KMS-11 (cell line): Measurements from ENCODE around the gene BICRA.
"Not testable (repeated sequence)": the region's sequence is repeated elsewhere in the genome, so short reads cannot be mapped to it uniquely, and the experiment has no call there.

Experiments
- H2AFZ ChIP-seq: fragments of 200-600 bp; sonication (generic); 2 replicates; pipeline ENCODE4 v1.6.1; 2016; ENCODE audit warnings: antibody characterized with exemption, mixed run types, low read depth
- H3K27ac ChIP-seq: fragments of 200-600 bp; sonication (generic); 2 replicates; pipeline ENCODE4 v1.6.1; 2016; ENCODE audit warnings: mild to moderate bottlenecking, mixed run types
- H3K27me3 ChIP-seq: fragments of 200-600 bp; sonication (generic); 2 replicates; pipeline ENCODE4 v1.6.1; 2017; ENCODE audit warnings: mild to moderate bottlenecking, low read depth, mixed run types, moderate library complexity; ENCODE audit not compliant: insufficient read depth
- H3K36me3 ChIP-seq: fragments of 200-600 bp; sonication (generic); 2 replicates; pipeline ENCODE4 v1.6.1; 2017; ENCODE audit warnings: mild to moderate bottlenecking, mixed run types; ENCODE audit not compliant: insufficient read depth
- H3K4me1 ChIP-seq: fragments of 200-600 bp; sonication (generic); 2 replicates; pipeline ENCODE4 v1.6.1; 2016; ENCODE audit warnings: mild to moderate bottlenecking, low read depth, mixed run types; ENCODE audit not compliant: poor library complexity, severe bottlenecking
- H3K4me2 ChIP-seq: fragments of 200-600 bp; sonication (generic); 2 replicates; pipeline ENCODE4 v1.7.0; 2016; ENCODE audit warnings: mild to moderate bottlenecking, mixed run types
- H3K4me3 ChIP-seq: fragments of 200-600 bp; sonication (generic); IDR thresholded peaks from 2 replicates; pipeline ENCODE4 v1.6.1; 2017; ENCODE audit warnings: low read depth, low read length, mixed read lengths; ENCODE audit not compliant: insufficient read depth
- H3K79me2 ChIP-seq: fragments of 200-600 bp; sonication (generic); 2 replicates; pipeline ENCODE4 v1.6.1; 2016; ENCODE audit warnings: low read depth, mixed run types; ENCODE audit not compliant: insufficient read depth
- H3K9ac ChIP-seq: fragments of 200-600 bp; sonication (generic); 2 replicates; pipeline ENCODE4 v1.6.1; 2016; ENCODE audit warnings: mild to moderate bottlenecking, mixed run types
- H4K20me1 ChIP-seq: fragments of 200-600 bp; sonication (generic); 2 replicates; pipeline ENCODE4 v1.6.1; 2016; ENCODE audit warnings: mild to moderate bottlenecking, mixed run types; ENCODE audit not compliant: insufficient read depth
- TF ChIP-seq, protein P1 (sequence below): fragments of 200-600 bp; sonication (generic); conservative IDR thresholded peaks from 2 replicates; pipeline ENCODE4 v1.6.1; 2017; ENCODE audit warnings: low read depth, mild to moderate bottlenecking, antibody characterized with exemption, low read length, moderate library complexity, mixed read lengths

BICRA gene

GRCh38 chr19:47707135-47707925 lies 98.4 kb downstream of the BICRA start:
- TF ChIP-seq, protein P1, sequence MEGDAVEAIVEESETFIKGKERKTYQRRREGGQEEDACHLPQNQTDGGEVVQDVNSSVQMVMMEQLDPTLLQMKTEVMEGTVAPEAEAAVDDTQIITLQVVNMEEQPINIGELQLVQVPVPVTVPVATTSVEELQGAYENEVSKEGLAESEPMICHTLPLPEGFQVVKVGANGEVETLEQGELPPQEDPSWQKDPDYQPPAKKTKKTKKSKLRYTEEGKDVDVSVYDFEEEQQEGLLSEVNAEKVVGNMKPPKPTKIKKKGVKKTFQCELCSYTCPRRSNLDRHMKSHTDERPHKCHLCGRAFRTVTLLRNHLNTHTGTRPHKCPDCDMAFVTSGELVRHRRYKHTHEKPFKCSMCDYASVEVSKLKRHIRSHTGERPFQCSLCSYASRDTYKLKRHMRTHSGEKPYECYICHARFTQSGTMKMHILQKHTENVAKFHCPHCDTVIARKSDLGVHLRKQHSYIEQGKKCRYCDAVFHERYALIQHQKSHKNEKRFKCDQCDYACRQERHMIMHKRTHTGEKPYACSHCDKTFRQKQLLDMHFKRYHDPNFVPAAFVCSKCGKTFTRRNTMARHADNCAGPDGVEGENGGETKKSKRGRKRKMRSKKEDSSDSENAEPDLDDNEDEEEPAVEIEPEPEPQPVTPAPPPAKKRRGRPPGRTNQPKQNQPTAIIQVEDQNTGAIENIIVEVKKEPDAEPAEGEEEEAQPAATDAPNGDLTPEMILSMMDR: peak; percentile 91
- no peak overlapping the region for H3K9ac ChIP-seq
- no peaks in the 10 kb centered on the region for H3K4me1 ChIP-seq
- no peaks in the 10 kb centered on the region for H3K79me2 ChIP-seq
- H4K20me1 ChIP-seq: no peaks in the 10 kb centered on the region
- H3K4me2 ChIP-seq: 0 out of 2 replicates have a peak overlapping the region, but pooled peaks have one; percentile 2
- no peak overlapping the region for H3K27ac ChIP-seq
- peak overlapping the region; percentile 62 for H2AFZ ChIP-seq
- H3K36me3 ChIP-seq: no peaks in the 10 kb centered on the region
- H3K4me3 ChIP-seq: no peak overlapping the region
- peaks cover 37% of the 10 kb centered on the region; the same call in 1 of the 2 replicates for H3K27me3 ChIP-seq

- Histone ChIP-seq H3K4me3 (no peak overlapping the region), H3K27ac (no peak overlapping the region), H3K9ac (no peak overlapping the region), H3K36me3 (no peaks in the 10 kb centered on the region), H3K4me1 (no peaks in the 10 kb centered on the region), H3K4me2 (no peak overlapping the region), H3K27me3 (peaks cover 80% of the 10 kb centered on the region), H2AFZ (no peak overlapping the region), H4K20me1 (no peaks in the 10 kb centered on the region), H3K79me2 (no peaks in the 10 kb centered on the region)
- TF ChIP-seq, protein P1: no peak
Measured at GRCh38 chr19:47711652-47712242, 102.8 kb downstream of the BICRA start.

DNA sequence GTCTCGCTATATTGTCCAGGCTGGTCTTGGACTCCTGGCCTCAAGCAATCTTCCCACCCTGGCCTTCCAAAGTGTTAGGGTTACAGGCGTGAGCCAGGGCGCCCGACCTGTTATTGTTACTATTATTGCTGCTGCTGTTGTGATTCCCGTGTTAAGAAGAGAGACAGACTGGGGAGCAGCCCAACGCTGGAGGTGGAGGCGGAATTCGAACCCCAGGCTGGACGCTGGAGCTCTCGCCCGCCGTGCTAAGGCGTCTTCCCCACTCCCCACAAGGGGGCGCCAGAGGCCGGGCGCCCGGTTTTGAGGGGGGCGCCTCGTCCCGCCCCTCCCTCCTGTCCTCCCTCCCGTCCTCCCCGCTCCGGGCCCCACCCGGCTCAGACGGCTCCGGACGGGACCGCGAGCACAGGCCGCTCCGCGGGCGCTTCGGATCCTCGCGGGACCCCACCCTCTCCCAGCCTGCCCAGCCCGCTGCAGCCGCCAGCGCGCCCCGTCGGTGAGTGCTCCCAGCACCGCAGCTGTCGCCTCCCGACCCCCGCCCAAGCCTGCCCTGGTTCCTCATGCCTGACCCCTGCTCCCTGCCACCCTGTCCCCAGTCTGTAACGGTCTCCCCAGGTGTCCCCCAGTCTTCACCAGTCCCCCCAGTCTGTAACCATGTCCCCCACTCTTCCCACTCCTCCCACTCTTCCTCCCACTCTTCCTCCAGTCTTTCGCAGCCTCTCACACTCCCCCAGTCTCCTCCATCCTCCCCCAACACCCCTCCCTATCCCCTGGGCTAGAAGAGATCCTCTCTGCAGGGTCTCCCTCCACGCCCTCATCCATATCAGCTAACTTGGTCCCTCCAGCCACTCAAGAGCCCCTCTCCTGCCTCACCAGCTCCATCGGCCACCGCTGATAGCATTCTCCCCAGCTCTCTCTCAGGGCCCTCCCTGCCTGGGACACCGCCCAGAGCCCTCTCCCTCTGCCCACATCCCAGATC lies 104.4 kb downstream of the BICRA start, which contains the start of gene EHD2:
TSS of gene EHD2 (plus strand) at position 377 of the 976 bp plus-strand sequence. CDS start 3,191 bp downstream, outside the sequence.
- no peaks in the 10 kb centered on the region for H3K79me2 ChIP-seq
- H3K36me3 ChIP-seq: no peaks in the 10 kb centered on the region
- H4K20me1 ChIP-seq: no peaks in the 10 kb centered on the region
- no peak within 1 kb of the TSS for H2AFZ ChIP-seq
- H3K4me1 ChIP-seq: no peaks in the 10 kb centered on the region
- H3K27me3 ChIP-seq: peaks cover 90% of the 10 kb centered on the region
- TF ChIP-seq, protein P1: peak; percentile 43
- no peak within 1 kb of the TSS for H3K27ac ChIP-seq
- no peak within 1 kb of the TSS for H3K9ac ChIP-seq
- H3K4me3 ChIP-seq: no peak within 1 kb of the TSS
- no peak within 1 kb of the TSS for H3K4me2 ChIP-seq

- no peaks in the 10 kb centered on the region for H3K4me1 ChIP-seq
- TF ChIP-seq, protein P1: no peak
- peaks cover 87% of the 10 kb centered on the region for H3K27me3 ChIP-seq
- H3K36me3 ChIP-seq: no peaks in the 10 kb centered on the region
- no peaks in the 10 kb centered on the region for H3K79me2 ChIP-seq
- no peak overlapping the region for H3K4me2 ChIP-seq
- H2AFZ ChIP-seq: no peak overlapping the region
- no peak overlapping the region for H3K9ac ChIP-seq
- no peaks in the 10 kb centered on the region for H4K20me1 ChIP-seq
- H3K4me3 ChIP-seq: no peak overlapping the region
- H3K27ac ChIP-seq: no peak overlapping the region
Measured at GRCh38 chr19:47714339-47714738, 105.4 kb downstream of the BICRA start.

DNA sequence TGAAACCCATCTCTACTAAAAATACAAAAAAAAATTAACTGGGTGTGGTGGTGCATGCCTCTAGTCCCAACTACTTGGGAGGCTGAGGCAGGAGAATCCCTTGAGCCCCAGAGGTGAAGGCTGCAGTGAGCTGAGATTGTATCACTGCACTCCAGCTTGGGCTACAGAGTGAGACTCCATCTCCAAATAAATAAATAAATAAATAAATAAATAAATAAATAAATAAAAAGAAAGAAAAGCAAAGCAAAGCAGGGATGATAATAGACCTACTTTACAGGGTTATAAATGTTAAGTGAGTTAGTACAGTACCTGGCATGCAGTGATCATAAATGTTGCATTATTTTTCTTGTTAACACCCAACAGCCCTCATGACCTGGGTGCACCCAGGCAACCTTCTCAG lies 105.9 kb downstream of the BICRA start:
- H3K36me3 ChIP-seq, H3K4me1 ChIP-seq, H3K79me2 ChIP-seq, H4K20me1 ChIP-seq, H2AFZ ChIP-seq, H3K4me3 ChIP-seq, H3K4me2 ChIP-seq, H3K9ac ChIP-seq, H3K27ac ChIP-seq: not testable (repeated sequence)
- H3K27me3 ChIP-seq: peaks cover 86% of the 10 kb centered on the region
